ENCODE data around the gene CHRDL2.

CHRDL2 gene

GRCh38 chr11:74693531-74693930, 37.7 kb downstream of the CHRDL2 start:
- Histone ChIP-seq H3F3A (ENCODE audit: insufficient read depth) (no peaks in the 10 kb centered on the region), H4K20me1 (ENCODE audit: low read depth, low read length) (no peaks in the 10 kb centered on the region), H2AFZ (ENCODE audit: low read depth, low read length, severe bottlenecking) (no peak overlapping the region), H3K9me2 (replicated peaks; ENCODE audit: insufficient read depth, low read length) (no peaks in the 10 kb centered on the region), H3K27me3 (ENCODE audit: low read length) (no peaks in the 10 kb centered on the region), H3K9ac (ENCODE audit: low read length) (no peak overlapping the region), H3K79me2 (ENCODE audit: insufficient read depth, low read length) (no peaks in the 10 kb centered on the region), H3K9me3 (ENCODE audit: insufficient read depth, low read length) (no peaks in the 10 kb centered on the region), H3K4me2 (ENCODE audit: low read depth, low read length, poor library complexity, severe bottlenecking) (no peak overlapping the region), H3K27ac (ENCODE audit: low read depth, low read length) (no peak overlapping the region), H3K36me3 (ENCODE audit: low read length) (no peaks in the 10 kb centered on the region), H3K4me3 (ENCODE audit: insufficient read depth, low read length, poor library complexity, severe bottlenecking) (no peak overlapping the region)
- TF ChIP-seq EZH2phosphoT487 (conservative IDR thresholded peaks at IDR 0.05; ENCODE audit: low read length), result no peak
- no peak for TF ChIP-seq CTCF (IDR thresholded peaks at IDR 0.05; ENCODE audit: insufficient read depth, low read length, poor library complexity, severe bottlenecking)

GRCh38 chr11:74691755-74692154, 39.5 kb downstream of the CHRDL2 start:
- no peaks in the 10 kb centered on the region for H3K79me2 ChIP-seq (ENCODE audit: insufficient read depth, low read length)
- no peaks in the 10 kb centered on the region for H3K9me2 ChIP-seq (replicated peaks; ENCODE audit: insufficient read depth, low read length)
- TF ChIP-seq CTCF (IDR thresholded peaks at IDR 0.05; ENCODE audit: insufficient read depth, low read length, poor library complexity, severe bottlenecking) (no peak), EZH2phosphoT487 (conservative IDR thresholded peaks at IDR 0.05; ENCODE audit: low read length) (no peak)
- H3K4me3 ChIP-seq (ENCODE audit: insufficient read depth, low read length, poor library complexity, severe bottlenecking), result no peak overlapping the region
- no peaks in the 10 kb centered on the region for H3K9me3 ChIP-seq (ENCODE audit: insufficient read depth, low read length)
- no peak overlapping the region for H3K4me2 ChIP-seq (ENCODE audit: low read depth, low read length, poor library complexity, severe bottlenecking)
- no peaks in the 10 kb centered on the region for H3K27me3 ChIP-seq (ENCODE audit: low read length)
- no peak overlapping the region for H3K27ac ChIP-seq (ENCODE audit: low read depth, low read length)
- H4K20me1 ChIP-seq (ENCODE audit: low read depth, low read length), result no peaks in the 10 kb centered on the region
- H3K36me3 ChIP-seq (ENCODE audit: low read length), result no peaks in the 10 kb centered on the region
- no peak overlapping the region for H2AFZ ChIP-seq (ENCODE audit: low read depth, low read length, severe bottlenecking)
- H3F3A ChIP-seq (ENCODE audit: insufficient read depth), result no peaks in the 10 kb centered on the region
- H3K9ac ChIP-seq (ENCODE audit: low read length), result no peak overlapping the region

GRCh38 chr11:74689666-74690065, 41.6 kb downstream of the CHRDL2 start:
- H3K27me3 ChIP-seq (ENCODE audit: low read length), result no peaks in the 10 kb centered on the region
- H3K9ac ChIP-seq (ENCODE audit: low read length), result no peak overlapping the region
- no peak overlapping the region for H3K4me3 ChIP-seq (ENCODE audit: insufficient read depth, low read length, poor library complexity, severe bottlenecking)
- no peaks in the 10 kb centered on the region for H3K79me2 ChIP-seq (ENCODE audit: insufficient read depth, low read length)
- H3K27ac ChIP-seq (ENCODE audit: low read depth, low read length), result no peak overlapping the region
- H3K36me3 ChIP-seq (ENCODE audit: low read length), result no peaks in the 10 kb centered on the region
- no peak overlapping the region for H3K4me2 ChIP-seq (ENCODE audit: low read depth, low read length, poor library complexity, severe bottlenecking)
- no peak for TF ChIP-seq CTCF (IDR thresholded peaks at IDR 0.05; ENCODE audit: insufficient read depth, low read length, poor library complexity, severe bottlenecking)
- no peak for TF ChIP-seq EZH2phosphoT487 (conservative IDR thresholded peaks at IDR 0.05; ENCODE audit: low read length)
- no peaks in the 10 kb centered on the region for H3F3A ChIP-seq (ENCODE audit: insufficient read depth)
- H4K20me1 ChIP-seq (ENCODE audit: low read depth, low read length), result no peaks in the 10 kb centered on the region
- H2AFZ ChIP-seq (ENCODE audit: low read depth, low read length, severe bottlenecking), result no peak overlapping the region
- no peaks in the 10 kb centered on the region for H3K9me2 ChIP-seq (replicated peaks; ENCODE audit: insufficient read depth, low read length)
- no peaks in the 10 kb centered on the region for H3K9me3 ChIP-seq (ENCODE audit: insufficient read depth, low read length)

Data from SU-DHL-6 (cell line).